ENCODE results near the gene THBD. TPM values are rescaled to one million over a fixed set of nuclear protein-coding genes. Genes with fewer than 3 reads are reported as not detected.

Gene THBD
- total and polyA plus RNA-seq, 4 experiments from 2014 or later, result 0.05 to 0.50 (median 0.29) TPM; not detected in 1

- Histone ChIP-seq H3K36me3 (ENCODE audit: insufficient read depth, low read length) (no peaks in the 10 kb centered on the region), H3K4me3 (ENCODE audit: low read length in 2 of 2) (no peak overlapping the region), H3K27ac (ENCODE audit: low read depth, low read length) (no peak overlapping the region), H3K4me1 (ENCODE audit: insufficient read depth, low read length) (no peaks in the 10 kb centered on the region), H3K27me3 (ENCODE audit: insufficient read depth, low read length) (no peaks in the 10 kb centered on the region), H3K9me3 (ENCODE audit: control insufficient read depth in 1 of 2, low read length in 2 of 2) (no peaks in the 10 kb centered on the region)
- no peaks in the 10 kb centered on the region for H3K4me1 Mint-ChIP-seq
- no peak overlapping the region for H3K4me3 Mint-ChIP-seq
- POLR2A ChIA-PET (ENCODE audit: partially characterized antibody), result no interaction called here
- H3K36me3 Mint-ChIP-seq, result no peaks in the 10 kb centered on the region
- no peak overlapping the region for H3K27ac Mint-ChIP-seq
- intact Hi-C loops (cut with micrococcal nuclease), result no loop called here
- peaks cover 0 to under 1% (median 0%) of the 10 kb centered on the region in 8 donors for H3K9me3 Mint-ChIP-seq
- no peak for DNase-seq
- peaks cover 1% of the 10 kb centered on the region in 2 donors for H3K27me3 Mint-ChIP-seq
- CTCF ChIA-PET (ENCODE audit: partially characterized antibody), result interaction anchor here (0.6 kb wide), 1 partner anchor 1279 kb away, joined by 4 read pairs; no protein-coding TSS in a partner anchor
These were observed 49.7 kb downstream of the THBD start for GRCh38 chr20:22999756-23000155.

GRCh38 chr20:22998476-22998875, 51.0 kb downstream of the THBD start:
- Mint-ChIP-seq H3K27ac (no peak overlapping the region), H3K4me1 (no peaks in the 10 kb centered on the region), H3K27me3 (peaks cover 1 to 6% of the 10 kb centered on the region in 2 donors), H3K4me3 (no peak overlapping the region), H3K9me3 (peaks cover 0 to 6% (median 0%) of the 10 kb centered on the region in 8 donors), H3K36me3 (no peaks in the 10 kb centered on the region)
- Histone ChIP-seq H3K4me1 (ENCODE audit: insufficient read depth, low read length) (no peaks in the 10 kb centered on the region), H3K27ac (ENCODE audit: low read depth, low read length) (no peak overlapping the region), H3K4me3 (ENCODE audit: low read length in 2 of 2) (no peak overlapping the region), H3K9me3 (ENCODE audit: control insufficient read depth in 1 of 2, low read length in 2 of 2) (no peaks in the 10 kb centered on the region), H3K27me3 (ENCODE audit: insufficient read depth, low read length) (no peaks in the 10 kb centered on the region), H3K36me3 (ENCODE audit: insufficient read depth, low read length) (no peaks in the 10 kb centered on the region)
- ChIA-PET CTCF (ENCODE audit: partially characterized antibody) (no interaction called here), POLR2A (ENCODE audit: partially characterized antibody) (no interaction called here)
- no peak for DNase-seq
- intact Hi-C loops (cut with micrococcal nuclease), result no loop called here

- no peak for DNase-seq
- Histone ChIP-seq H3K4me3 (ENCODE audit: low read length in 2 of 2) (no peak overlapping the region), H3K27ac (ENCODE audit: low read depth, low read length) (no peak overlapping the region), H3K4me1 (ENCODE audit: insufficient read depth, low read length) (no peaks in the 10 kb centered on the region), H3K9me3 (ENCODE audit: control insufficient read depth in 1 of 2, low read length in 2 of 2) (no peaks in the 10 kb centered on the region), H3K27me3 (ENCODE audit: insufficient read depth, low read length) (no peaks in the 10 kb centered on the region), H3K36me3 (ENCODE audit: insufficient read depth, low read length) (no peaks in the 10 kb centered on the region)
- peaks cover 0 to 8% (median 0%) of the 10 kb centered on the region in 8 donors for H3K9me3 Mint-ChIP-seq
- no peak overlapping the region for H3K27ac Mint-ChIP-seq
- no peaks in the 10 kb centered on the region for H3K36me3 Mint-ChIP-seq
- no peak overlapping the region for H3K4me3 Mint-ChIP-seq
- CTCF ChIA-PET (ENCODE audit: partially characterized antibody), result no interaction called here
- no peaks in the 10 kb centered on the region for H3K4me1 Mint-ChIP-seq
- POLR2A ChIA-PET (ENCODE audit: partially characterized antibody), result no interaction called here
- H3K27me3 Mint-ChIP-seq, result peaks cover 1 to 4% of the 10 kb centered on the region in 2 donors
- intact Hi-C loops (cut with micrococcal nuclease), result no loop called here
These were observed 53.5 kb downstream of the THBD start for GRCh38 chr20:22995923-22996322.

Other genes starting within 250 kb of the THBD start
- not detected for gene SSTR4, start 14.4 kb downstream of the THBD start, total RNA-seq
- gene SSTR4, start 14.4 kb downstream of the THBD start, polyA plus RNA-seq, result not detected
- gene CD93, start 36.7 kb upstream of the THBD start, total RNA-seq, result 1 to 10 TPM; 1.2 to 1.3 TPM
- under 1 TPM in 1 of 2 donors, not detected in 1; 0.55 TPM for gene CD93, start 36.7 kb upstream of the THBD start, polyA plus RNA-seq